HG03139 (cell line): ENCODE results near the gene UBTF.
A peak's percentile ranks its signal among the peaks of the same experiment; 100 is the strongest.

Experiments used
- ATAC-seq: cut with Tn5 transposase; IDR thresholded peaks from one replicate; pipeline ENCODE4 v1.9.1; 2021; ENCODE audit not compliant: unreplicated experiment

Gene UBTF

DNA sequence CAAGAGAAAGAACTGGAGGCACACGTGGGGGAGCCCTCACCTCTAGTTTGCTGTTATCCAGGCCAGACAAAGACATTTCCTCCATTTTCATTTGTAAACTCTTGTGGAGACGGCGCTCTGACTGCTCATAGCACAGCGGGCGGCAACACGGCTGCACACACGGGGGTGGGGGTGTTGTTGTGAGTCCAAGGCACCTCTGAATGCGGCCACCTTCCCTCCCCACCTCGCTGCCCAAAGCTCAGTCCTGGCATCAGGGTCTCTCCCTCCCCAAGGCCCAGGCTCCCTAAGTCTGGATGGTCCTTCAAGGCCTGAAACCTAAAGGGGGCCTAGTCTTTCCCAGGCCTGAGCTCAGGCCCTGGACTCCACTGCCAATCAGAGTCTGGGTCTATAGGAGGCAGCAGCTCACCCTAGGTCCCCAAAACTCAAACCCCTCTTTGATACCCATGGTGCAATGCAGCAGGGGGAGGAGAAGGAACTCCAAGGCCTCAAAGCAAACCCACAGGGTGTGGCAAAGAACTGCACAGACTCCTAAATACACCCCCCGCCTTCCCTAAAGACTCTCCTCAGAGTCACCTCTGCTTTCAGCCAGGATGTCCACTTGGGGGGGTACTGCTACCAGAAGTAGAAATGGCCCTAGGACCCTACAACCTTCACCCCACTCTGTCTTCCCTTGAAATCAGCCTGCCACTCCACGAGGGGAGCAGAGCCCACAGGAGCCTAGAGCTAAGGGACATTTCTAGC lies 21.3 kb downstream of the UBTF start:
- no peak for ATAC-seq

DNA sequence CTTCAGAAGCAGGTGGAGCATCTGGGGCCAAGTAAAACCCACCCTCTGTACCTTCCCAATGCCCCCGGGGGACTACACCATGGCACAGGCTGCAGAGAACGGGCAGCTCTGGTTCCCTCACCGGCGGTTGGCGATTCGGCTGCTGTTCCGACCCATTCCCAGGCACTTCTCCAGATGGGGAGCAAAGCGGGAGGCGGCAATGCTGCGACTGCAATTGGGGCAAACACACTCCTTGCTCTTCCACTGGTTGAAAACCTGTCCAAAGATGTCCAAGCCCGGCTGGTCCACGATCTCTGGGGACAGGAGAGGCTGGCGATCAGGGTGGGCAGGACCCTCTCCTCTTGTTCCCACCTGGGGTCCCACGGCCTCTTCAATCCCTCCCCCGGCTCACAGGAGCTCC lies 22.4 kb downstream of the UBTF start:
- no peak for ATAC-seq

DNA sequence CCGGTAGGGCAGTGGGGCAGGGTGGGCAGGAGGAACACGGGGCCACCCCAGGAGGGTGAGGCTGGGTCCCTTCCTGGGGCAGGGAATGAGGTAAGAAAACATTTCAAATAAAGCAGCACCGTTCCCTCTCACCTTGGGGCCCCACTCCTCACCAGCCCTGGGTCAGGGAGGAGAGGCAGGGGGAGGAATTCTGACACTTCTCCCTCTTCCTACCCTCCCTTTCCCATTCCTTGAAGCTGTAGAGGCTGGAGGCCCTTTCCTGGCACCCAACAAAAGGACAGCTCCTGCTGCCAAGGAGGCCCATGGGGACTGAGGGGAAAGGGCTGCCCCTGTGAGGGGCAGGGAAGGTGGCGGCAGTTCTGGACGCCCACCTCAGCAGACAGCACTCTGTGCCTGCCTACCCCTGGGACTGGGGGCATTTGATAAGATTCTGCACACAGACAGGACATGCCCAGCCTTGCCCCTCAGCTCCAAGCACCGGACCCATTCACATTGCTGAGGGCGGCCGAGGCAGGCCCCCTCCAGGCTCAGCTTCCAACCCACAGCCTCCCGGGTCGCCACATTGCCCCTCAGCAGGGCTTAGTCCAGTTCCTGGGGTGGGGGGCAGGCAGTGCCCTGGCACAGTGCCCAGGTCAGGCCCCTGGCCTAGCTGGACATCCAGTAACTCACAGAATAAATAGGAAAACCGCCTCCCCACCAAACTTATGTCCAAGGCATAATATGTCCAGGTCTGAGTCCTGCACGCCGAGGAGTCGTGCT lies 26.0 kb downstream of the UBTF start:
- no peak for ATAC-seq

DNA sequence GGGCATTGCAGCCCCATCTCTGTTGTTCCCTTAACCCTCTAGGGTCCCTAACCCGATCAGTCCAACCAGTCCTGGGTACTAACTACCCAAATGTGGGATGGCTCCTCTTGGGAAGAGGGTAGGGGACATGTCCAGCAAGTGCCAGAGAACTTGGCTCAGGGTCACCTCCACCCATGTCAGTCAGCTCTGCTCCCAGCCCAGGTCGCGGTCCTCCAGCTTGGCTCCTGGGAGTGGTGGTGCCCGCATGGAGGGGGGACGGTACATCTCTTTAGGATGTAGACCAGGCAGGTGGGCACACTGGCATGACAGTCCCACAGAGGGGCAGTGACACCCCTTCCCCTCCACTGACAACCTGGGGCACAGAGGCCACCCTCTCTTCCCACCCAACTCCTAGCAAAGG lies 26.7 kb downstream of the UBTF start:
- ATAC-seq, result no peak

DNA sequence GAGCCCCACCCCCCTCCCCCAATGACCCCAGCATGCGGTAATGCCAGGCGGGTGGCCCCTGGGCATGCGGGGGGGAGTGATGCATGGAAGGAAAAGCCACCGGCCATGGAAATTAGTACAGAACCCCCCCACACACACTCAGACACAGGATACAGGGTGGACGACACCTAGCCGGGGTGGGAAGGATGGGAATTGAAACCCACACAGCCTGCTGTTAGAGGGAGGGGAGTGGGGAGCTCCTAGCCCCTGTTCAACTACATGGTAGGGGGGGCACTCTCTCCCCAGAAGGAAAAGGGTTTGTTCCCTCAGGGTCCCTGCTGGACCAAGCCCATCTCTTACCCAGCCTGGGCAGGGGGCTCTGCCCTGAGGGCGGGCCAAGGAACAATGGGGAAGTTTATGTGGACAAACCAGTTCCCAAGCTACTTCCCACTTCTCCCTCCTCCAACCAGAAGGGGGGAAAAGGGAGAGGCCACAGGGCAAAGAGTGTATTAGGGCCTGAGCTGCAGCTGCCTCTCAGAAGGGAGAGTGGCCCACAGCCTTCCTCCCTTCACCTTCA lies 27.5 kb downstream of the UBTF start:
- no peak for ATAC-seq

DNA sequence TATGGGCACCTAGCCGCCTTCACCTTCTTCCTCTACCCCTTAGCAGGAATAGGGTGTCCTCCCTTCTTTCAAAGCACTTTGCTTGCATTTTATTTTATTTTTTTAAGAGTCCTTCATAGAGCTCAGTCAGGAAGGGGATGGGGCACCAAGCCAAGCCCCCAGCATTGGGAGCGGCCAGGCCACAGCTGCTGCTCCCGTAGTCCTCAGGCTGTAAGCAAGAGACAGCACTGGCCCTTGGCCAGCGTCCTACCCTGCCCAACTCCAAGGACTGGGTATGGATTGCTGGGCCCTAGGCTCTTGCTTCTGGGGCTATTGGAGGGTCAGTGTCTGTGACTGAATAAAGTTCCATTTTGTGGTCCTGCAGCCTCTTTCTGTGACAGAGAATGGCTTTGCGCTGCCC lies 28.1 kb downstream of the UBTF start:
- ATAC-seq, result no peak

DNA sequence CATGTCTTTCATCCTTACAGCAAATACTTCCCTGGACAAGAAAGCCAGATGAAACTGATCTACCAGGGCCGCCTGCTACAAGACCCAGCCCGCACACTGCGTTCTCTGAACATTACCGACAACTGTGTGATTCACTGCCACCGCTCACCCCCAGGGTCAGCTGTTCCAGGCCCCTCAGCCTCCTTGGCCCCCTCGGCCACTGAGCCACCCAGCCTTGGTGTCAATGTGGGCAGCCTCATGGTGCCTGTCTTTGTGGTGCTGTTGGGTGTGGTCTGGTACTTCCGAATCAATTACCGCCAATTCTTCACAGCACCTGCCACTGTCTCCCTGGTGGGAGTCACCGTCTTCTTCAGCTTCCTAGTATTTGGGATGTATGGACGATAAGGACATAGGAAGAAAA lies 29.0 kb downstream of the UBTF start:
- ATAC-seq, result no peak

DNA sequence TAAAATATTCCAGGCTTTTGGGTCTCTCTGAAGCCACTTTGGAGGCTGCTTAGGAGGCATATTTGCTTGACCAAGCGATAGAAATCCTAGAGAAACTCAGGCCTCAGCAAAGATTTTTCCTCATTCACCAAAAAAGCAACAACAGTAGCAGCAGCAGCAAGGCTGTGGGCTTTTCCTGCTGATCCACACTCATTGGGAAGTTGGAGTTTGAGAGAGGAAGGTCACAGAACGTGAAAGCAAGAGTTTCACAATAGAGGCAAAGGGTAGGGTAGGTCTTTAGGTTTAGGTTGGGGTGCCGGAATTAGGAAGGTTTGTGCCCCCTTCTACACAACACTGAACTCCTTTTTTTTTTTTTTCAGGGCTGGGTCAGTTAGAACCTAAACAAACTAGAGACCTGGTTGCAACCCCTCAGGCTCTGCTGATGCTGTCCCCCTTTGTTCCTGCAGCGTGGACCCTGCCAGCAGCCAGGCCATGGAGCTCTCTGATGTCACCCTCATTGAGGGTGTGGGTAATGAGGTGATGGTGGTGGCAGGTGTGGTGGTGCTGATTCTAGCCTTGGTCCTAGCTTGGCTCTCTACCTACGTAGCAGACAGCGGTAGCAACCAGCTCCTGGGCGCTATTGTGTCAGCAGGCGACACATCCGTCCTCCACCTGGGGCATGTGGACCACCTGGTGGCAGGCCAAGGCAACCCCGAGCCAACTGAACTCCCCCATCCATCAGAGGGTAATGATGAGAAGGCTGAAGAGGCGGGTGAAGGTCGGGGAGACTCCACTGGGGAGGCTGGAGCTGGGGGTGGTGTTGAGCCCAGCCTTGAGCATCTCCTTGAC lies 30.7 kb downstream of the UBTF start:
- ATAC-seq, result no peak

DNA sequence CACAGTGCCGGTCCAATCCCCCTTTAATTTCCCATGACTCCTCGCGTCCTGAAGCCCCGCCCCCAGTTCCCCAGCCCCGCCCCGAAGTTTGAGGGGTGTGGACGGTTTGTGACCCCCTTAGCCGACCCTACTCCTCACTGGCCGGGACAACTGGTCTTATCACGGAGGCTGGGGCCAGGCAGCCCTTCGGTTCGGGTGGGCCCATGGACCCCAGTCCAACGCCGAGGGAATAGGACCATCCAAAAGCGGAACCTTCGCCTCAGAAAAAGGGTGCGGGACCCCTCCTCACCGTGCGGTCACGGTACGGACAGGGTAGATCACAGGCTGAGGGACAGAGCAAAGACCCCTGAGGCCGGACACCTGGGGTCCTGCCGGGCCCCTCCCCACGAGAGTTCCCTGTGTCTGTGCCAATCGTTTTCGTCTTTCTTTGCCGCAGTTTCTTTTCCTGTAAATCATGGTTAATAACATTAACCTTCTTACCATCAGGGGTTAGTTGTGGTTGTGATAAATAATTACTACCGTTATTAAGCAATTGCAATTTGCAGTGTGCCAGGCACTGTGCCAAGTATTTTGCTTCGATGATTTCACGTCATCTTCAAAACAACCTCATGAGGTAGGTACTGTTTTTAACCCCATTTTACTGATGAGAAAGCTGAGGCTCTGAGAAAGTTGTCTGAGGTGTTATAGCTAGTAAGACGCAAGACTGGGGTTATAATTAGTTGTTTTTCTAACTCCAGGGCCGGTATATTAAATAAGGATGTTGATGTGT lies 32.2 kb downstream of the UBTF start:
- peak; percentile 22 for ATAC-seq

DNA sequence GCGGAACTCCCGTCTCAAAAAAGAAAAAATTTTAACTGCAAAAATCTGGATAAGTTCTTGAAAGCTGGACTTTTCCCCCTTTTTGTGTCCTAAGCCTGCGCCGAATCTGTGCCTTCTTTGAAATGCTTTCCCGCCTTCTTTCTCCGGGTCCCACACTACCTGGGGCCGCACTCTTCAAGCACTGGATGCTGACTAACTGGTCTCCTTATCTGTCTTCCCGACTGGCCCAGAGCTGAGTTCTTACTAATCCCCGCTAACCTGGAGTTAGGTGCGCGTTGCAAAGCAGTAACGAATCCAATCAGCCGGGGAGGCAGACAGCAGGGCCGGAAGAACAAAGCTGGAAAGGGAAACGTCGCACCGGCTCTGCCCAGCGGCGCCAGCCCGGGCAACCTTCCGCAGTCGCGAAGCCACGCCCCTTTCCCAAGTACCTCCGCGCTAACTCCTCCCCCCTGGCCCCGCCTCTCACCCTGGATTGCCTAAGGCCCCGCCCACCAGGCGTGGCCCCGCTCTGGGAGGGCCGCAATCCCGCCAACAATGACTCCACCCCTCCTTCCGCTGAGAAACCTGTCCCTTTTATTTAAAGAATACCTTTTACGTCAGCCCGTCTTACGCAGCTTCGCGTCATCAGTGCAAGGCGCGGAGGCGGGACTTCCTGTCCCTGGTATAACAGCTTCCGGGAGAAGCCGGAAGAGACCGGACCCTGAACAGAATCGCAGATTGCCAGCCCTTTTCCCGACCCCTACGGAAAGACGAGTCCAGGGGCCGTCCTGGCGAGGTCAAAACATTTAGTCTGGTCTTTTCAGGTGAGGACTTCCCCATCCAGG lies 33.0 kb downstream of the UBTF start, which contains the start of gene TMUB2:
Gene TMUB2, plus strand, starts transcription at position 666 of the 824 bp plus-strand sequence. CDS start 737 bp downstream, outside the sequence.
- ATAC-seq, result peak; percentile 84

DNA sequence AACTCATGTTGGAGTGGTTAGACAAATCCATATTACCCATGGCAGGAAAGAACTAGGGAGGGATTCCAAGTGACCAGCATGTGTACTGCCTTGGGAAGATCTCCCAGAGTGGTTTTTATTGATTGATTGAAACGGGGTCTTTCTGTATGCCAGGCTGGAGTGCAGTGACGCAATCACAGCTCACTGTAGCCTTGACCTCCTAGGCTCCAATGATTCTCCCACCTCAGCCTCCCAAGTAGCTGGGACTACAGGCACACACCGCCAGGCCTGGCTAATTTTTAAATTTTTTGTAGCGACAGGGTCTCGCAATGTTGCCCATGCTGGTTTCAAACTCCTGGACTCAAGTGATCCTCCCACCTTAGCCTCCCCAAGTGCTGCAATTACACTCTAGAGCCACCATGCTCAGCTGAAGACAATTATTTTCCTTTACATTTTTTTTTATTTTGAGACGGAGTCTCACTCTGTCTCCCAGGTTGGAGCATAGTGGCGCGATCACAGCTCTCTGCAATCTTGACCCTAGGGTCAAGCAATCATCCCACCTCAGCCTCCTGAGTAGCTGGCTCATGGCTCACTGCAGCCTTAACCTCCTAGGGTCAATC lies 35.2 kb downstream of the UBTF start:
- no peak for ATAC-seq

DNA sequence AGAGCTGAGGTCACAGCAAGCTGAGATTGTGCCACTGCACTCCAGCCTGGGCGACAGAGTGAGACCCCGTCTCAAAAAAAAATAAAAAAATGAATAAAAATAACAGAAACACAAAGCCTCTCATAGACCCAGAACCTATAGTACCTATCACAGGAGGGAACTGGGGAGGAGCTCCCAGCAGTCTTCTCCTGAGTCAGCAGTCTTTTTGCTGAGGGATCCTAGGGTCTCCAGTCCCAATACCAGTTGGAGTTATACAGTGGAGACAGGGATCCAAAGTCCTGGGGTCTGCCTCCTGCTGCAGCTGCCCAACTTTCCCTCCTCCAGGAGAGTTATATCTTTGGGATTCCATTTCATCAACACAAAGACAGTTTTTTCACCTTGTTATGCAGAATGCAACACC lies 36.5 kb downstream of the UBTF start:
- ATAC-seq, result no peak

DNA sequence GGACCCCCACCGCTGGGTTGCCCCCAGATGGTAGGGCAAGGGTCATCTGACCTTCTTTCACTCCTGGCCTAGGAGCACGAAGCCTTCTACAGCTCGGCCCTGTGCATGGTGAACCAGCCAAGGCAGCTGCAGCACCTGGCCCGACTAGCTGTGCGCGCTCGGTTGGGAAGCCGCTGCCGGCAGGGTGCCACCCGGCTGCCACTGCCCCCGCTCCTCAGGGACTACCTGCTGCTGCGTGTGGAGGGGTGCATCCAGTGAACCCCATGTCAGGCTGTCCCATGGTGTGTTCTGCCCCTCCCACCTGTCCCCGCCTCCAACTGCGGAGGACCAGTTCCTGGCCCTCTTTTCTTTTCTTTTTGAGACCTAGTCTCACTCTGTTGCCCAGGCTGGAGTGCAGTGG lies 41.3 kb downstream of the UBTF start:
- ATAC-seq, result no peak

DNA sequence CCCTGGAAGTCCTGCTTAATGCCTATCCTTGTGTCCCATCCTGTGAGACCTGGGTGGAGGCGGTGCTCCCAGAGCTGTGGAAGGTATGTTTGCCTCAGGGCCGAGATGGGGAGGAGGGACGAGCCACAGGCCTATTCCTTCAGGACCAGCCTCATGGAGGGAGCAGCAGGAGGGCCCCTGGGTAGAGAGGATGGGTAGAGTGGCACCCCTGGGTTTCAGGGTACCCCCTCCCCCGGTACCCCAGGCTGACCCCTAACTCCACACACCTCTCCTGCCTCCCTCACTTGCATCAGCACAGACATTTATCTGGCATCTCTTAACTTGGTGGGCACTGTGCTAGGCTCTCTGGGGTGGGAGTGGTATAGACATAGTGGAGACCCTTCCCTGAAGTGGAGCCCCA lies 41.8 kb downstream of the UBTF start:
- no peak for ATAC-seq

DNA sequence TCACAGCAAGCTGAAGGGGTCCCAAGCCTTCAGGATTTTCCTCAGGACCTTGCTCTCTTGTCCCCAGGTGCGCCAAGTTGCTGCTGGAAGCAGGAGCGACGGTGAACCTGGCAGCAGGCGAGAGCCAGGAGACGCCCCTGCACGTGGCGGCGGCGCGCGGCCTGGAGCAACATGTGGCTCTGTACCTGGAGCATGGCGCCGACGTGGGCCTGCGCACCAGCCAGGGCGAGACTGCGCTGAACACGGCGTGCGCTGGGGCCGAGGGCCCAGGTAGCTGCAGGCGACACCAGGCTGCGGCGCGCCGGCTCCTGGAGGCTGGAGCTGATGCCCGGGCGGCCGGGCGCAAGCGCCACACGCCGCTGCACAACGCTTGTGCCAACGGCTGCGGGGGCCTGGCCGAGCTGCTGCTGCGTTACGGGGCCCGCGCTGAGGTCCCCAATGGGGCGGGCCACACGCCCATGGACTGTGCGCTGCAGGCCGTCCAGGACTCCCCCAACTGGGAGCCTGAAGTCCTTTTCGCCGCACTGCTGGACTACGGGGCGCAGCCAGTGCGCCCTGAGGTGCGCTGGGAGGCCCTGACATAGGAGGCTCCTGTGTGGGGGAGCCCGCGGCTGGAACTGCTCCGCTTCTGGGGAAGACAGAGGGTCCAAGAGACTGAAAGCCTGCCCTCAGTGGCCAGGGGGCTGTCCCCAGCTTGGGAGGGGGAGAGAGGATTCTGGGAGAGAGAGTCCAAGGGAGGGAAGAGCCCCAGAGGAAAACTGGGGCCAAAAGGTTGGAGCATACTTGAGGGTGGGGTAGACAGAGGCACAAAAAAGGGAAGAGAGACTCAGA lies 42.6 kb downstream of the UBTF start:
- no peak for ATAC-seq

DNA sequence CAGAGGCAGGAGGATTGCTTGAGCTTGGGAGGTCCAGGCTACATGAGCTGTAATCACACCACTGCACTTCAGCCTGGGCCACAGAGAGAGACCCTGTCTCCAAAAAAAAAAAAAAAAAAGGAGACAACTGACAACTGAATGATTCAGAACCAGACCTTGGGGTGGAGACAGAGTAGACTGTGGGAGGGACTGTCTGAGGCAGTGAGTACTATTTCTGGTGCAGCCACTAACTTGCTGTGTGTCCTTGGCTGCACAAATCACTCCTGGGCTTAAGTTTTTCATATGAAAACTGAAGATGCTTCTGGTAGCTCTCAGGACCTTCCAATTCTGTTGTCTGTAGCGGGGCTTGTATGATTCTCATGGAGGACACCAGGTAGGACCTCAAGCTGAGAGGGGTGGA lies 43.2 kb downstream of the UBTF start:
- no peak for ATAC-seq

DNA sequence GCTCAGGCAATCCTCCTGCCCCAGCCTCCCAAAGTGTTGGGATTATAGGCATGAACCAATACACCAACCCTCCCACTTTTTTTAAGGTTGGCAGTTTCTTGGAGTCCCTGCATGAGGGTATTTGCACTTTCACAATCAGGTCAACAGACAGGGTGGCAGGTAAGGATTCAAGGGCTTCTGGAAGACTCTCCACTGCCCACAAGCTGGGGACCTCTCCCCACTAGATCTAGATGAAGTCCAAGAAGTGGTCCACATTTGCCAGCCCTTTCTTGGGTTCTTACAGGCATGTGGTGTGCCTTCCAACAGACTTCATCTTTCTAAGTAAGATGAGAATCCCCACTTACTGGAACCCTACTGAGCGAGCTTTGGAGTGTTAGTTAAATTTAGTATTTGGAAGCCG lies 45.0 kb downstream of the UBTF start:
- no peak for ATAC-seq

DNA sequence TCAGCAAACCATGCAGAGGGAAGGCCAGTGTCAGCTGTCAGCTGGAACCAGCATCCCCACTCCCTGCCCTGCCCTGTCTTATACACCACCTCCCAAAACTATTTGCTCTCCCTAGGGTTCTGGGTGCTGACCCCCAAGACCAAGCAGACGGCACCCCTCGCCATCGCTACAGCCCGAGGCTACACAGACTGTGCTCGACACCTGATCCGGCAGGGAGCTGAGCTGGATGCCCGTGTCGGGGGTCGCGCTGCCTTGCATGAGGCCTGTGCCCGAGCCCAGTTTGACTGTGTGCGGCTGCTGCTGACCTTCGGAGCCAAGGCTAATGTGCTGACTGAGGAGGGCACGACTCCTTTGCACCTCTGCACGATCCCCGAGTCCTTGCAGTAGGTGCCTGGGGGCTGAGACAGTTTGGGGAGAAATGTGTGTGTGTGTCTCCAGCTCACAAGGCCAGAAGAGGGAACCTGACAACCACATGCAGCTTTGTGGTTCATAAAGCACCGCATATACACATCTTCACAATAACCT lies 47.5 kb downstream of the UBTF start:
- ATAC-seq, result no peak
